Measurements from ENCODE around the gene CDH23. TPM values are rescaled to one million over a fixed set of nuclear protein-coding genes. Genes with fewer than 3 reads are reported as not detected.

CDH23 gene
- polyA plus RNA-seq, 2 of the 4 experiments (the other 2 are of a cell fraction), result 1.1 to 2.3 TPM

DNA sequence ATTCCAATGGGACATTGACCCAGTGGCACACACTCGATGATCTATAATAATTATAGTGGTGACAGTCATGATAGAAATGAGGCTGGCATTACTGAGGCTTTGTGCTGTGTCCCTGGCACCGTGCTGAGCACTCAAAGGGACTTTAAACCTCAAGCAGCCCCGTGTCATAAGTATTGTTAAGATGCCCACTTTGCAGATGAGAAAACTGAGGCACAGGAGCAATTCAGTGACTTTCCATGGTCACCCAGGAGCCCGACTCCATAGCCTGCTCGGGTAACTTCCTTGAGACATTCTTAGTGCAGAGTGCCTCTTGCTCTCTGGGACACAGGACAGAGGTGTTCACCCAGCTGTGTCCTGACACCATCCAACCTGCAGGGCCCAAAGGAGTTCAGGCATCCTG lies 170.3 kb downstream of the CDH23 start:
- no peaks in the 10 kb centered on the region for H3K4me1 ChIP-seq
- no peak overlapping the region for H3K27ac ChIP-seq
- 25% methylated on average over 5 of the region's 5 CpGs for WGBS (ENCODE audit: missing lambda C conversion rate)
- DNase-seq (ENCODE audit: low read depth in 1 of 2, low spot score in 1 of 2) (no peak), FAIRE-seq (no peak), ATAC-seq (no peak)
- ChIA-PET CTCF (interaction anchor here (1.5 to 9.6 kb wide), 5 partner anchors 43 to 253 kb away, joined by 3 to 163 read pairs (median 67); partner anchors contain the start of genes CDH23 and SLC29A3), POLR2A (no interaction called here)
- H3K9me3 ChIP-seq, result no peaks in the 10 kb centered on the region
- TF ChIP-seq EHMT2 (IDR thresholded peaks at IDR 0.05; ENCODE audit: low read depth) (no peak), CEBPB (IDR thresholded peaks at IDR 0.05) (no peak), RFX5 (IDR thresholded peaks at IDR 0.05) (no peak), KDM5A (IDR thresholded peaks at IDR 0.05) (no peak), FOSL2 (IDR thresholded peaks at IDR 0.05) (no peak), FOSL2 (CRISPR knock-in tag; IDR thresholded peaks at IDR 0.05) (no peak), MYC (IDR thresholded peaks at IDR 0.05; ENCODE audit: borderline replicate concordance, low read length) (no peak), HOXA7 (CRISPR knock-in tag; IDR thresholded peaks at IDR 0.05) (no peak), ESRRA (IDR thresholded peaks at IDR 0.05; ENCODE audit: borderline replicate concordance, low read length) (no peak), NFE2L2 (conservative IDR thresholded peaks at IDR 0.05; ENCODE audit: low read length) (no peak), TFCP2L1 (CRISPR knock-in tag; IDR thresholded peaks at IDR 0.05) (no peak), BHLHE40 (IDR thresholded peaks at IDR 0.05; ENCODE audit: low read depth, low read length) (no peak), ZC3H11A (IDR thresholded peaks at IDR 0.05) (no peak), PHF8 (IDR thresholded peaks at IDR 0.05; ENCODE audit: borderline replicate concordance, low read depth) (no peak), MAZ (IDR thresholded peaks at IDR 0.05; ENCODE audit: borderline replicate concordance, low read depth, low read length) (no peak)
- TF ChIP-seq, protein P1, sequence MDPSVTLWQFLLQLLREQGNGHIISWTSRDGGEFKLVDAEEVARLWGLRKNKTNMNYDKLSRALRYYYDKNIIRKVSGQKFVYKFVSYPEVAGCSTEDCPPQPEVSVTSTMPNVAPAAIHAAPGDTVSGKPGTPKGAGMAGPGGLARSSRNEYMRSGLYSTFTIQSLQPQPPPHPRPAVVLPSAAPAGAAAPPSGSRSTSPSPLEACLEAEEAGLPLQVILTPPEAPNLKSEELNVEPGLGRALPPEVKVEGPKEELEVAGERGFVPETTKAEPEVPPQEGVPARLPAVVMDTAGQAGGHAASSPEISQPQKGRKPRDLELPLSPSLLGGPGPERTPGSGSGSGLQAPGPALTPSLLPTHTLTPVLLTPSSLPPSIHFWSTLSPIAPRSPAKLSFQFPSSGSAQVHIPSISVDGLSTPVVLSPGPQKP (IDR thresholded peaks at IDR 0.05; ENCODE audit: low read depth, low read length), result no peak
- TF ChIP-seq, protein P2, sequence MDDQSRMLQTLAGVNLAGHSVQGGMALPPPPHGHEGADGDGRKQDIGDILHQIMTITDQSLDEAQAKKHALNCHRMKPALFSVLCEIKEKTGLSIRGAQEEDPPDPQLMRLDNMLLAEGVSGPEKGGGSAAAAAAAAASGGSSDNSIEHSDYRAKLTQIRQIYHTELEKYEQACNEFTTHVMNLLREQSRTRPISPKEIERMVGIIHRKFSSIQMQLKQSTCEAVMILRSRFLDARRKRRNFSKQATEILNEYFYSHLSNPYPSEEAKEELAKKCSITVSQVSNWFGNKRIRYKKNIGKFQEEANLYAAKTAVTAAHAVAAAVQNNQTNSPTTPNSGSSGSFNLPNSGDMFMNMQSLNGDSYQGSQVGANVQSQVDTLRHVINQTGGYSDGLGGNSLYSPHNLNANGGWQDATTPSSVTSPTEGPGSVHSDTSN (IDR thresholded peaks at IDR 0.05), result no peak
- TF ChIP-seq, protein P3, sequence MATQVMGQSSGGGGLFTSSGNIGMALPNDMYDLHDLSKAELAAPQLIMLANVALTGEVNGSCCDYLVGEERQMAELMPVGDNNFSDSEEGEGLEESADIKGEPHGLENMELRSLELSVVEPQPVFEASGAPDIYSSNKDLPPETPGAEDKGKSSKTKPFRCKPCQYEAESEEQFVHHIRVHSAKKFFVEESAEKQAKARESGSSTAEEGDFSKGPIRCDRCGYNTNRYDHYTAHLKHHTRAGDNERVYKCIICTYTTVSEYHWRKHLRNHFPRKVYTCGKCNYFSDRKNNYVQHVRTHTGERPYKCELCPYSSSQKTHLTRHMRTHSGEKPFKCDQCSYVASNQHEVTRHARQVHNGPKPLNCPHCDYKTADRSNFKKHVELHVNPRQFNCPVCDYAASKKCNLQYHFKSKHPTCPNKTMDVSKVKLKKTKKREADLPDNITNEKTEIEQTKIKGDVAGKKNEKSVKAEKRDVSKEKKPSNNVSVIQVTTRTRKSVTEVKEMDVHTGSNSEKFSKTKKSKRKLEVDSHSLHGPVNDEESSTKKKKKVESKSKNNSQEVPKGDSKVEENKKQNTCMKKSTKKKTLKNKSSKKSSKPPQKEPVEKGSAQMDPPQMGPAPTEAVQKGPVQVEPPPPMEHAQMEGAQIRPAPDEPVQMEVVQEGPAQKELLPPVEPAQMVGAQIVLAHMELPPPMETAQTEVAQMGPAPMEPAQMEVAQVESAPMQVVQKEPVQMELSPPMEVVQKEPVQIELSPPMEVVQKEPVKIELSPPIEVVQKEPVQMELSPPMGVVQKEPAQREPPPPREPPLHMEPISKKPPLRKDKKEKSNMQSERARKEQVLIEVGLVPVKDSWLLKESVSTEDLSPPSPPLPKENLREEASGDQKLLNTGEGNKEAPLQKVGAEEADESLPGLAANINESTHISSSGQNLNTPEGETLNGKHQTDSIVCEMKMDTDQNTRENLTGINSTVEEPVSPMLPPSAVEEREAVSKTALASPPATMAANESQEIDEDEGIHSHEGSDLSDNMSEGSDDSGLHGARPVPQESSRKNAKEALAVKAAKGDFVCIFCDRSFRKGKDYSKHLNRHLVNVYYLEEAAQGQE (IDR thresholded peaks at IDR 0.05), result no peak
- TF ChIP-seq, protein P4, sequence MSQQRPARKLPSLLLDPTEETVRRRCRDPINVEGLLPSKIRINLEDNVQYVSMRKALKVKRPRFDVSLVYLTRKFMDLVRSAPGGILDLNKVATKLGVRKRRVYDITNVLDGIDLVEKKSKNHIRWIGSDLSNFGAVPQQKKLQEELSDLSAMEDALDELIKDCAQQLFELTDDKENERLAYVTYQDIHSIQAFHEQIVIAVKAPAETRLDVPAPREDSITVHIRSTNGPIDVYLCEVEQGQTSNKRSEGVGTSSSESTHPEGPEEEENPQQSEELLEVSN (IDR thresholded peaks at IDR 0.05; ENCODE audit: borderline replicate concordance, low read depth), result no peak
- no peak overlapping the region for H3K4me2 ChIP-seq
- H3K4me3 ChIP-seq, result no peak overlapping the region

DNA sequence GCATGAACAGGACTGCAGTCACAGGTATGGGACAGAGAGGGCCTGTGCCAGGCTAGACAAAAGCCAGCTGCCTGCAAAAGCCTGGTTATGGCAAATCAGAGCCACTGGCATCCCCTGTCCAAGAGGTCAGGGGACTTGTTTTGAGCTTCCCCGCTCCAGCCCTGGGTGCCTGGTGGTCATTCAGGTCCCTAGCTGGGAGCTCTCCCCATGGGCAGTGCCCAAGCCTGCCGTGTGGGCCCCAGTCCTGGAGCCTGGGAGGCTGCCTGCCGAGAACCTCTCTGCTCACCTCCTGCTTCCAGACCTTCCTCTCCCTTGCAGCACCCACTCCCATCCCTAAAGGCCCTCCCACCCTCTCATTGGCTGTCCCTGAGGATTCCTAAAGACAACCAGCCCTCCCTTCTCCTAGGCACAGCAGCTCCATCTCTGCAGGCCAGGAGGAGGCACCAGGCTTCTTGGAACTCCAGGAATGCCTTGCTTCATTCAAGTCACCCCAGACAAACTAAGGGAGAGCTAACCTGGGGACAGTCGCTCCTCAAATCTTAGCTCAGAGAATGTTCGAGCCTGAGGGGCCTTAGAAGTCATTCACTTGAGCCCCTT lies 172.3 kb downstream of the CDH23 start:
- ChIA-PET CTCF (interaction anchor here (0.6 to 9.6 kb wide), 41 partner anchors 8 to 260 kb away, joined by 3 to 163 read pairs (median 5); partner anchors contain the start of genes CDH23 and SLC29A3), POLR2A (no interaction called here)
- no peak overlapping the region for H3K4me2 ChIP-seq
- DNase-seq (ENCODE audit: low read depth in 1 of 2, low spot score in 1 of 2), result no peak
- 77% methylated on average over 5 of the region's 5 CpGs for WGBS (ENCODE audit: missing lambda C conversion rate)
- no peak overlapping the region for H3K27ac ChIP-seq
- no peak for ATAC-seq
- H3K4me3 ChIP-seq, result no peak overlapping the region
- no peaks in the 10 kb centered on the region for H3K4me1 ChIP-seq
- no peaks in the 10 kb centered on the region for H3K9me3 ChIP-seq
- no peak for FAIRE-seq
- no peak for TF ChIP-seq HOXB13 (CRISPR knock-in tag; IDR thresholded peaks at IDR 0.05; ENCODE audit: low read depth)
- no peak for TF ChIP-seq NR3C1 (IDR thresholded peaks at IDR 0.05)
- no peak for TF ChIP-seq RARB (CRISPR knock-in tag; IDR thresholded peaks at IDR 0.05)
- no peak for TF ChIP-seq ZNF302 (CRISPR knock-in tag; IDR thresholded peaks at IDR 0.05)
- TF ChIP-seq, protein P5, sequence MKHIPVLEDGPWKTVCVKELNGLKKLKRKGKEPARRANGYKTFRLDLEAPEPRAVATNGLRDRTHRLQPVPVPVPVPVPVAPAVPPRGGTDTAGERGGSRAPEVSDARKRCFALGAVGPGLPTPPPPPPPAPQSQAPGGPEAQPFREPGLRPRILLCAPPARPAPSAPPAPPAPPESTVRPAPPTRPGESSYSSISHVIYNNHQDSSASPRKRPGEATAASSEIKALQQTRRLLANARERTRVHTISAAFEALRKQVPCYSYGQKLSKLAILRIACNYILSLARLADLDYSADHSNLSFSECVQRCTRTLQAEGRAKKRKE (CRISPR knock-in tag; IDR thresholded peaks at IDR 0.05; ENCODE audit: low read depth), result no peak
- TF ChIP-seq, protein P6, sequence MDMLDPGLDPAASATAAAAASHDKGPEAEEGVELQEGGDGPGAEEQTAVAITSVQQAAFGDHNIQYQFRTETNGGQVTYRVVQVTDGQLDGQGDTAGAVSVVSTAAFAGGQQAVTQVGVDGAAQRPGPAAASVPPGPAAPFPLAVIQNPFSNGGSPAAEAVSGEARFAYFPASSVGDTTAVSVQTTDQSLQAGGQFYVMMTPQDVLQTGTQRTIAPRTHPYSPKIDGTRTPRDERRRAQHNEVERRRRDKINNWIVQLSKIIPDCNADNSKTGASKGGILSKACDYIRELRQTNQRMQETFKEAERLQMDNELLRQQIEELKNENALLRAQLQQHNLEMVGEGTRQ (IDR thresholded peaks at IDR 0.05), result no peak
- TF ChIP-seq, protein P7, sequence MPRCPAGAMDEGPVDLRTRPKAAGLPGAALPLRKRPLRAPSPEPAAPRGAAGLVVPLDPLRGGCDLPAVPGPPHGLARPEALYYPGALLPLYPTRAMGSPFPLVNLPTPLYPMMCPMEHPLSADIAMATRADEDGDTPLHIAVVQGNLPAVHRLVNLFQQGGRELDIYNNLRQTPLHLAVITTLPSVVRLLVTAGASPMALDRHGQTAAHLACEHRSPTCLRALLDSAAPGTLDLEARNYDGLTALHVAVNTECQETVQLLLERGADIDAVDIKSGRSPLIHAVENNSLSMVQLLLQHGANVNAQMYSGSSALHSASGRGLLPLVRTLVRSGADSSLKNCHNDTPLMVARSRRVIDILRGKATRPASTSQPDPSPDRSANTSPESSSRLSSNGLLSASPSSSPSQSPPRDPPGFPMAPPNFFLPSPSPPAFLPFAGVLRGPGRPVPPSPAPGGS (IDR thresholded peaks at IDR 0.05), result no peak
- no peak for TF ChIP-seq POLR2AphosphoS2 (conservative IDR thresholded peaks at IDR 0.05; ENCODE audit: low read length)

Data from A549 (cell line).